GM18951 (cell line): ENCODE results near the gene C6orf132.

Experiments
- POLR2A ChIP-seq: IDR thresholded peaks from 4 replicates; pipeline ENCODE4 v1.6.1; 2011; ENCODE audit warnings: mild to moderate bottlenecking; ENCODE audit not compliant: insufficient read length, insufficient read depth; ENCODE audit errors: extremely low read depth
- in situ Hi-C: fragments of 300-500 bp; cut with MboI; formaldehyde crosslinking; loops from one replicate; pipeline ENCODE4 v1.12.0; 2022; ENCODE audit warnings: low sequenced_read_pairs, mixed read lengths, inconsistent platforms; ENCODE audit not compliant: unreplicated experiment

C6orf132 gene

DNA sequence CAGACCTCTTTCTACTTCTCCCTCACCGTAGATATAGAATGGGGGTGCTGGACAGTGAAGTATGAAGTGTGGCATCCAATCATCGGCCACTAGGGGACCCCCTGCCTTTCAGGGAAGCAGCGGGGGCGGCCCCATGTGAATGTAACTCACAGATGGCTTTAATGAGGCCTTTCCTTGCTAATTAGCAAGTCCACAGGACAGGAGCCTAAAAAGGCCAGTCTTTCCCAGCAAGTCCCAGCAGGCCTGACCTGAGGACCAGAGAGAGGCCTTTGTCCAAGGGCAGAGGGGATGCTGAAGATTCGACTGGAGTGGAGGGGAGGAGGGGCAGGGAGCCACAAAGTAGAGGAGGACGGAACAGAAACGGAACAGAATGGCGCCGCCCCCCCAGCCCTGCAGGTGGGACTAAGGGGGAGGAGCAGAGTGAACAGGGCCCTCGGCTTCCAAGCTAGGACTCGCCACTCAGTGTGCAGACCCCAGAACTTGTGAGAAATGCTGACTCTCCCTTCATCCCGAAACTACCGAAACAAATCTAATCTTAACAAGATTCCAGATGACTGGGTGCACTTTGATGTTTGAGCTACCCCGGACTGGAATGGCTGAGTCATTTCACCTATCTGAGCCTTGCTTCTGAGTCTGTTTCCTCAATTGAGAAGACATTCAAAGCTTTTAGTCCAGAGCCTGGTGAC lies 5.8 kb downstream of the C6orf132 start:
- in situ Hi-C loops, result no loop called here
- no peak for TF ChIP-seq POLR2A

DNA sequence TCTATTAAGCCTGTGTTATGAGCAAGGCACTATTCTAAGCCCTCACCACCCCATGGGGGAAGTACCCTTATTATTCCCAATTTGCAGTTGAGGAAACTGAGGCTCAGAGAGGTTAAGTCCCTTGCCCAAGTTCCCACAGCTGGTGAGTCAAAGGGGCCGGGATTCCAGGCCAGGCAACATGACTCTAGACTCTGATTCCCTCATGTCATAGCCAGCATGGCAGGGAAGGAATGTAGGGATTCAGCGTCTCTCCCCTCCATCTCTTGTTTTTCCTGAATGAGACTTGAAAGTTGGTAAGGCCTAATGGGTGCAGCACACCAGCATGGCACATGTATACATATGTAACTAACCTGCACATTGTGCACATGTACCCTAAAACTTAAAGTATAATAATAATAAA lies 6.7 kb downstream of the C6orf132 start:
- in situ Hi-C loops, result no loop called here
- no peak for TF ChIP-seq POLR2A

DNA sequence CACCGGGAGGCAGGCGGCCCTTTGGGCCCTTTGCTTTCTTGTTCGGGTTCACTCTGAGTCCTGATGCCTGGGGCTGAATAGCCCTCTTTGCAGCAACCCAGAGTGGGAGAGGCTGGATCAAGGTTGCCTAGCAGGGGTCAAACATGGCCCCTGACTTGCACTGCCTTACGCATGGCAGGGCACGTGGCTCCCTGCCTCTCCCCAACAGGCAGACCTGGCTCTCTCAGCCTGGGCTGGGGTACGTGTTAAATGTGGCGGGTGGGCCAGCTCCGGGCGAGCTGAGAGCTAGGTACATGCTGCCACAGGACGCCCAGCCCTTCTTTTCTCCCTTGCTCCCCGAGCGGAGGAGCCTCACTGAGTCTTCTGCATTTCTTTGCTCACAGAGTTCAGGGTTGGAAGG lies 7.3 kb downstream of the C6orf132 start:
- in situ Hi-C loops, result no loop called here
- no peak for TF ChIP-seq POLR2A

DNA sequence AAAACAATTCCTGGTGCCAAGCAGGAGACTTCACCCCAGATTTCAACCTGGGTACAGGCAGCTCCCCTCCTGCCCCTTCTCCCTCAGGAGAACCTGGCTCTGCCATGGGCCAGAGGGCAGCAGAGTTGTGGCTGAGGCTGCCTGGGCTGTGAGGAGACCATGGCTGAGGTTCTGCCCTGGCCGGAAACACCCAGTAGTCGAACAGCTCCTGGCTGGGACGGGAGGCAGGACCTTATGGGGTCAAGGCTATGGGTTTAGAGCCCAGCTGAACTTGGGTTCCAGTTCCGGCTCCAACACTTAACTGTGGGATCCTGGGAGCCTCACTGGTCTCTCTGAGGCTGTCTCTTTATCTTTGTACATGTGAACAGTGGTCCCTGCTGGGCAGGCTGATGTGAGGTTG lies 8.5 kb downstream of the C6orf132 start:
- in situ Hi-C loops, result no loop called here
- no peak for TF ChIP-seq POLR2A

DNA sequence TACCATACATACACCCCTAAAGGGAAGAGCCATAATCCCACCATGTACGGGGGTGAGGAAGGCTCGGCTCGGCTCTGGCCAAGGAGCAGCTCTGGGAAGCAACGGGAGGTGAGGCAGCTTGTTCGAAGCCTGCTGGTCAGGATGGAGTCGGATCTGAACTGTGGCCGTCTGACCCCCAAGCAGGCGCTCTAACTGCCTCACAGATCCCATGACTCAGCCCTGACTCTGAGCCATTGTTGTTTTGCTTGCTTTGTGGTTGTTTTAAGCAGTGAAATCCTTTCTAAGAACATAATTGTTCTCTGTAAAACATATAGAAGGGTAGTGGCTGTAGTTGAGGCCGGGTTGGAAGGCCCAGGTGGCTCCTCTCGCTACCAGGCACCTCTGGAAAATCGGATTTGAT lies 10.9 kb downstream of the C6orf132 start:
- in situ Hi-C loops, result no loop called here
- no peak for TF ChIP-seq POLR2A

DNA sequence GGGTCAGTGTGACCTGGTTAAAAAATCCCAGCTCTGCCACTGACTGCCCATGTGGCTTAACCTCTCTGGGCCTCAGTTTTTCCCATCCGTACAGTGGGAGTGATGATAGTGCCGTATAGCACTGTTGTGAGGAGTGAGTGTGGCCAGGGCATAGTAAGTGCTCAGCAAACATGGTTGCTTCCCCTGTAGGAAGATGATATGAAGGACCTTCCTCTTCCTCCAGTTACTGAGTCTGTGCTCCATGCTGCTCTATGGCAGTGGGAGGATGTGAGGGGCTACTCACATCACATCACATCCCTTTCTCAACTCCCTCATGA lies 13.1 kb downstream of the C6orf132 start:
- TF ChIP-seq POLR2A, result no peak
- in situ Hi-C loops, result no loop called here

DNA sequence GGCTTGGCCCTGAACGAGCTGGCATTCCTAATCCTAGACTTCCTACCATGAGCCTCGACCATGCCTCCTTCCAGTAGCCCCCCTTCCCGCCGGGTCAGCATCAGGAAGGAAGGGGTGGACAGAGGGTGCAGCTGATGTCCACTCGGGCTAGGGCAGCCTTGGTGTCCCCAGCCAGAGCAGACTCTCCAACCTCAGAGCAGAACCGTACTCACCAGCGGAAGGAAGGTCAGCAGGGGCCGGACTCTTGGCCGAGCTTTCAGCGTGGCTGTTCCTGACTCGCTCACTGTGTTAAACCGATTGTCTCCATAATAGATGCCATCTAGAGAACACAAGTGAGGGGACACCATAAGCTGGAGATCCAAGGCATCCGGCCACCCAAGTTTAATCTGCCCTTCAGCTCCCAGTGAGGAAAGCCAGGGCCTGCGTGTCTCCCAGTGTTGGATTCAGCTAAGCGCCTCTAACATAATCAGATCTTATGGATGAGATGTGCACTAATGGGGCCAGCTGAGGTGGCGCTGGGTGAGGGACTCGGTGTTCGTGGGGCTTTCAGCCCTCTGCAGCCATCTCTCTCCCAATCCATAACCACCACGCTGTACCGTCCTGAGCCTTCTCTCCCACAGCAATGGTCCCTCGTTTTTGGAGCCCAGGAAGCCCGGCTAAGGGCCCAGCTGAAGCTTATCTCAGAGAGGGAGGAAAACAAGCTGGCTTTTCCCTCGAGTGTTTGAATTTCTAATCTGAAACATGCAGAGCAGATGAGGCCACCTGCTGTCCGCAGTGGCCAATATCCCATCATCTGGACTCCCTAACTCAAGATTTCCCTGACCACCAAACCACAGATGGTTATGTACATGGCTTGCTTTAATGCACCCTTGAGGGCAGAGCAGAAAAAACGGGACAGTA lies 13.7 kb downstream of the C6orf132 start:
- no peak for TF ChIP-seq POLR2A
- in situ Hi-C loops, result no loop called here

DNA sequence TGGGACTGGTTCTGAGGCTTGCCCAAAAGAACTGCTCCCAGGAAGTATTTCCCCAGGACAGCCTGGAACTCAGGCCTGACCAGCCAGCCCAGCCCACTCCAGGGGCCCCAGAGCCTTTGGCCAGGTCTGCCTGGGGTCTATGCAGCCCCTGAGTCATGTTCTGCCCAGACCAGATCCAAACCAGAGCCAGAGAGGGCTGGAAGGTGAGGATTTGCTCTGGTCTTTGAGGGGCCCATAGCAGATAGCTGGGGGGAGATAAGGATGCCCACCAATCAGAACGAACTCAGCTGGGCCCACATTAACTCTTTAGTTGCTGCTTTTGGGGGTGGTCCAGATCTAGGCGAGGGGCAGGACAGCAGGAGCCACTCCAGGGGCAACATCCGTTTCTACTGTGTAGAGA lies 16.8 kb downstream of the C6orf132 start:
- TF ChIP-seq POLR2A, result no peak
- in situ Hi-C loops, result no loop called here

DNA sequence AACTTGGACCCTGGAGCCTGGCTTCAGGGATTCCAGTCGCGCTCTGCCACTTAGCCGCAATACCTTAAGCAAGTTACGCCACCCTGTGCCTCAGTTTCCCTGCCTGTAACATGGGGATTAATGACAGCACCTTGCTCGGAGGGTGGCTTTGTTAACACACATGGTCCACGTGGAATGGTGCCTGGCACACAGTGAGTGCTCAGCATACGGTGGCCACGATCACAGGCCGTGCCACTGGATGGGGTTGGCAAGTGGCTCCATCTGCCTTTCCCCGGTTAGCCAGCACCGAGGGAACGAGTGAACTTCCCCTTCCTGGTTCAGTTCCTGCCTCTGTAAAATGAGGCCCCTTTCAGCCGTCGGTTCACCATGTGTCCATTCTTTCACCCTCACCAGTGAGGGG lies 17.2 kb downstream of the C6orf132 start:
- in situ Hi-C loops, result no loop called here
- TF ChIP-seq POLR2A, result no peak

DNA sequence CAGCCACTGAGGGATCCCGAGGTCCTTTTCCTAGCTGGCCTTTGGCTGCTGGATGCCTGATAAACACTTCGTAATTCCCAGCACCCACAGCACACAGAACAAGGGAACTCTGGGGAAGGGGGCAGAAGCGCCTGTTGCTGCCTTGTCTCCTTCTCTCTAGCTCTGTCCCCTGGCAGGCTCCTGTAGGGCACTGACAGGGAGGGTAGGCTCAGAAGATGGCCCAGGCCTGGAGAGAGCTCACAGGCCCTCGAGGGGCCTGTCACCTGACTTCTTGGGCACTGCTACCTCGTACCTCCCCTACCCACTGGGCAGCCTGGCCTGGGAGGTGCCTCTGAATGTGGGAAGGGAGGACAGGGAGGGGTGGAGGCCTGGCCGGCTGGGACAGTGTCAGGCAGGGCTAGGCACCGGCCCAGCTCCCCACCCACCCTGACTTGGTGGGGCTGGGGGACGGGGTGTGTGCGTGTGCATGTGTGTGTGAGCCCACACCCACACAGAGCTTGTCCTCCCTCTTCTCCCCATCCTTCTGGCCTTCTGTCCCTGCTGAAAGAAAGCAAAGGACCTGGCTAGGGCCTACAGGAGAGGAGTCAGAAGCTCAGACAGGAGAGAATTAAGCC lies 18.1 kb downstream of the C6orf132 start:
- TF ChIP-seq POLR2A, result no peak
- in situ Hi-C loops, result no loop called here

DNA sequence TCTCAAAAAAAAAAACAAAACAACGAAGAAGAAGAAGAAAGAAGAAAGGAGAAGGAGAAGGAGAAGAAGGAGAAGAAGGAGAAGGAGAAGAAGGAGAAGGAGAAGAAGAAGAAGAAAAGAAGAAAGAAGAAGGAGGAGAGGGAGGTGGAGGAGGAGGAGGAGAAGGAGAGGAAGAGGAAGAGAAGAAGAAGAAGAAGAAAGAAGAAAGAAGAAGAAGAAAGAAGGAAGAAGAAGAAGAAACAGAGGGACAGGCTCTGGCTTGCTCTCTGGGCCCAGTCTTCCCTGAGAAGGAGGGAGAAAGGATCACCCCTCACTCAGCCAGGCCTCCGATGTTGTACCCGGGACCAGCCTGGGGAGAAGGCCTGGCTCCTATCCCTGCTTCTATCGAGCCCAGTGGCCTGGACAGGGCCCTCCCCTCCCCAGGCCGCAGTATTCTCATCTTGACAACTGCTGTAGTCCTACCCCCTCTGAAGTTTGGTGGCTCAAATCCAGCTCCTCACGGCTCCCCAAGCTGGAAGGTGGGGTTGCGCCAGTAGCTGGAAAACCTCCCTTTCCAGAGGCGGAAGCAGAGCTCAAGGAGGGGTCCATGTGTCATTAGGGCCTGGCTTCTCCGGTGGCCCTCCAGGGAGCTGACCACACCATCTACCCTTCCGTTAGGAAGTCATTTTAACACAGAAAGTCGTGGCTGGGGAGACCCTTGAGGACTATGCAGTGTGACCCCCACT lies 18.9 kb downstream of the C6orf132 start:
- TF ChIP-seq POLR2A, result no peak

DNA sequence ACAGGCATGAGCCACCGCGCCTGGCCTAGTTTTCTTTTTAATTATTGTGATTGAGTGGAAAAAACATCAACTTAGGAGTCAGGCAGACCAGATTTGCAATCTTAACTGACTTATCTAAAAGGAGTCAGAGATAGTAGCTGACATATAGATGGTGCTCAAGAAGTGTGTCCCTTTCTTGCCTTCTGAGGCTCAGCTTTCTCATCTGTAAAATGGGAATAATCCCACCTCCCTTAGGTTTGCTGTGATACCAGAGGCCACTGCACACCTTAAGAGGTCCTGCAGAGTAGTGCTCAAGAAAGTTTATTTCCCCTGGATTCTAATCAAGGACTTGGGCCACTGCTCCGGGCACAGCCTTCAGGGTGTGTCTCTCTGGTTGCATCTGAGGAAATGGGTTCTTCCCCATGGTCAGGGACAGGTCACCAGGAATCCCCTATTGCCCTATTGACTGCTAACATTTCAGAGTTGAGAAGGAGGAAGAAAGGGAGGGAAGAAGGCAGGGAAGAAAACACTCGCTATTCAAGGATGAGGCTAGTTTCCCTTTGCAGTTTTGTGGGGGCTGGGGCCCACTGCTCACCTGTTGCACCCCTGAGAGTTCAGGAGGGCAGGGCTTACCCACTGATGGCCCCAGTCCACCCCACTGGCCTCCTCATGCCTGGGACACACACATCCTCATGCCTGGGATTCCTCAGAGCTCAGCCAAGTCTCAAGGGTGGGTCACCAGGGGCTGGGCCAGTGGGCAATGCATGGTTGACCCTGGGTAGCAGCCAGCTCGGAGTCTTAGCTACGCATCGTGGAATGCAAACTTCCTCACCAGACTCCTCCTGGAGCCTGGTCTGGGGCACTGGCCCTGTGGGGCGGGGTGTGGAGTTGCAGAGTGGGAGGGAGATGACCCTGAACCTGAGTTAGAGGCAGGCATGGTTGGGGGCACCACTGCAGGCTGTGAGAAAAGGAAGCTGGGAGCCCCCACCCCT lies 21.2 kb downstream of the C6orf132 start:
- no peak for TF ChIP-seq POLR2A
- in situ Hi-C loops, result no loop called here

More for the DNA sequence above, 18.9 kb downstream of the C6orf132 start:
- in situ Hi-C loops, result no loop called here
